ENCODE results near the gene SLC7A6.

- TF ChIP-seq CTCF (IDR thresholded peaks at IDR 0.05) (peak; percentile 55 to 72 (median 63)), POLR2A (IDR thresholded peaks at IDR 0.05) (peak; percentile 70)
These were observed at the start of gene SLC7A6 for GRCh38 chr16:68264128-68265077.

Measured in right lobe of liver (tissue), 4 donors.